NT2/D1 (cell line): ENCODE results near the gene KLRC3.
"Not testable (repeated sequence)": the region's sequence is repeated elsewhere in the genome, so short reads cannot be mapped to it uniquely, and the experiment has no call there.

Experiments
- DNase-seq: peaks from one replicate; pipeline ENCODE4 v3.0.0-alpha.2; 2011; ENCODE audit warnings: low read depth, low spot score
- H3K27me3 ChIP-seq: 2 replicates; pipeline ENCODE4 v1.6.0; 2011; ENCODE audit warnings: mild to moderate bottlenecking; ENCODE audit not compliant: insufficient read length, insufficient read depth
- H3K36me3 ChIP-seq: 2 replicates; pipeline ENCODE4 v1.6.1; 2011; ENCODE audit warnings: mild to moderate bottlenecking, low read length, mixed read lengths; ENCODE audit not compliant: insufficient read depth, insufficient read length
- H3K4me1 ChIP-seq: 2 replicates; pipeline ENCODE4 v1.5.1; 2011; ENCODE audit not compliant: insufficient read depth, insufficient read length
- H3K4me3 ChIP-seq: 2 replicates; pipeline ENCODE4 v1.5.1; 2011; ENCODE audit warnings: low read depth; ENCODE audit not compliant: insufficient read length
- H3K9ac ChIP-seq: 2 replicates; pipeline ENCODE4 v1.6.0; 2011; ENCODE audit warnings: low read depth; ENCODE audit not compliant: insufficient read length
- H3K9me3 ChIP-seq: 2 replicates; pipeline ENCODE4 v1.5.1; 2011; ENCODE audit warnings: mild to moderate bottlenecking, low read length; ENCODE audit not compliant: insufficient read depth
- SUZ12 ChIP-seq: IDR thresholded peaks from 2 replicates; pipeline ENCODE4 v1.6.1; 2011; ENCODE audit not compliant: insufficient read length, insufficient read depth; ENCODE audit errors: extremely low read depth
- YY1 ChIP-seq: IDR thresholded peaks from 2 replicates; pipeline ENCODE4 v1.6.1; 2011; ENCODE audit not compliant: insufficient read length, insufficient read depth
- ZNF274 ChIP-seq: IDR thresholded peaks from 2 replicates; pipeline ENCODE4 v1.6.1; 2011; ENCODE audit warnings: mild to moderate bottlenecking, low read depth, low read length

The KLRC3 gene

GRCh38 chr12:10374624-10375018 is 45.8 kb downstream of the KLRC3 start:
- no peak overlapping the region for H3K4me3 ChIP-seq

GRCh38 chr12:10372559-10372958 is 47.8 kb downstream of the KLRC3 start:
- Histone ChIP-seq H3K4me3 (no peak overlapping the region), H3K4me1 (peaks cover 3% of the 10 kb centered on the region), H3K36me3 (no peaks in the 10 kb centered on the region), H3K27me3 (no peaks in the 10 kb centered on the region), H3K9me3 (peaks cover 5% of the 10 kb centered on the region; the same call in 1 of the 2 replicates), H3K9ac (no peak overlapping the region)
- DNase-seq = no peak
- TF ChIP-seq YY1 = no peak

More at GRCh38 chr12:10374624-10375018, 45.8 kb downstream of the KLRC3 start:
- H3K4me1 ChIP-seq = peaks cover 3% of the 10 kb centered on the region
- H3K9me3 ChIP-seq = no peaks in the 10 kb centered on the region; the same call in 1 of the 2 replicates
- no peaks in the 10 kb centered on the region for H3K27me3 ChIP-seq
- TF ChIP-seq SUZ12 (no peak), ZNF274 (no peak), YY1 (no peak)
- H3K36me3 ChIP-seq = no peaks in the 10 kb centered on the region
- DNase-seq = no peak
- no peak overlapping the region for H3K9ac ChIP-seq

- H3K4me1 ChIP-seq, H3K4me3 ChIP-seq, H3K27me3 ChIP-seq, H3K36me3 ChIP-seq, DNase-seq, H3K9ac ChIP-seq: not testable (repeated sequence)
- peaks cover 10% of the 10 kb centered on the region; the same call in 1 of the 2 replicates for H3K9me3 ChIP-seq
Measured at GRCh38 chr12:10371893-10372535, 48.4 kb downstream of the KLRC3 start.

DNA sequence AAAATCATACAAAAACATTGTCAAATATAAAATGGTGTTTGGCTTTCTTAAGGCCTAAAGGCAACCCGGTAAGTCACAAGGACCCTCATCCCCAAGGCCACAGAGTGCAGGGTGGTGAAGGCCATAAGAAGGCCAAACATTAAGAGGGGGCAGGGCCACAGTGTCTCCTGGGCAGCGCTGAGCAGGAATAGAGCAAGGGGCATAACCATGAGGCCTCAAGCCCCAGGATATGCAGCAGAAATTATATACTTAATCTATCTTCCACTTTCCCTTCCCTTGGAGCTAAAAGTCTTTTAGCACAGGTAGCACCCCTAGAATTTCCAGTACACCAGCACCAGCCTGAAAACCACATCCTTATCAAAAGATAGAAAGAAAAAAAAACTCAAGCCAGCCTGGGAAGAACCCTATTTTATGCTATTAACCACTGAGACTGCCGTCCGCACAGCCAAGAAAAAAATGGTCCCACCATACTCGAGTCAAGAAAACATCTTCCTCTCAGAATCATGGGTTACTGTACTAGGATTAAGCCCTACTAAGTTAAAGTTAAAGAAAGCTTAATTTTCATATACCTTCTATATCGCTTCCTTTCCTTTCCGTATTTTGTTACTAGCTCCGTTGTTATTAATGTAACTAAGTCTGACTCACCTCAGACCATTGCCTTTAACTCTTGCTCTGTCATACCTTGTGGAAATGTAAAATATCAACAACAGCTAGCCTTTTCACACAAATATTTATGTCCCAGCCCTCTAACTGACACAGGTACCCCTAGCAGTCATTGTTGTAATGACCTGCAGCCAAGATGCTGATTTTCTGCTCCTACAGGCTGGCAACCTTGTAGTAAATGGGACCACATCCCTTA is 50.6 kb downstream of the KLRC3 start:
- Histone ChIP-seq H3K36me3 (no peaks in the 10 kb centered on the region), H3K27me3 (no peaks in the 10 kb centered on the region), H3K4me3 (no peak overlapping the region), H3K9me3 (peaks cover 13% of the 10 kb centered on the region; the same call in 1 of the 2 replicates), H3K4me1 (peaks cover 9% of the 10 kb centered on the region), H3K9ac (no peak overlapping the region)
- no peak for DNase-seq
- TF ChIP-seq YY1 (no peak), ZNF274 (no peak), SUZ12 (no peak)

DNA sequence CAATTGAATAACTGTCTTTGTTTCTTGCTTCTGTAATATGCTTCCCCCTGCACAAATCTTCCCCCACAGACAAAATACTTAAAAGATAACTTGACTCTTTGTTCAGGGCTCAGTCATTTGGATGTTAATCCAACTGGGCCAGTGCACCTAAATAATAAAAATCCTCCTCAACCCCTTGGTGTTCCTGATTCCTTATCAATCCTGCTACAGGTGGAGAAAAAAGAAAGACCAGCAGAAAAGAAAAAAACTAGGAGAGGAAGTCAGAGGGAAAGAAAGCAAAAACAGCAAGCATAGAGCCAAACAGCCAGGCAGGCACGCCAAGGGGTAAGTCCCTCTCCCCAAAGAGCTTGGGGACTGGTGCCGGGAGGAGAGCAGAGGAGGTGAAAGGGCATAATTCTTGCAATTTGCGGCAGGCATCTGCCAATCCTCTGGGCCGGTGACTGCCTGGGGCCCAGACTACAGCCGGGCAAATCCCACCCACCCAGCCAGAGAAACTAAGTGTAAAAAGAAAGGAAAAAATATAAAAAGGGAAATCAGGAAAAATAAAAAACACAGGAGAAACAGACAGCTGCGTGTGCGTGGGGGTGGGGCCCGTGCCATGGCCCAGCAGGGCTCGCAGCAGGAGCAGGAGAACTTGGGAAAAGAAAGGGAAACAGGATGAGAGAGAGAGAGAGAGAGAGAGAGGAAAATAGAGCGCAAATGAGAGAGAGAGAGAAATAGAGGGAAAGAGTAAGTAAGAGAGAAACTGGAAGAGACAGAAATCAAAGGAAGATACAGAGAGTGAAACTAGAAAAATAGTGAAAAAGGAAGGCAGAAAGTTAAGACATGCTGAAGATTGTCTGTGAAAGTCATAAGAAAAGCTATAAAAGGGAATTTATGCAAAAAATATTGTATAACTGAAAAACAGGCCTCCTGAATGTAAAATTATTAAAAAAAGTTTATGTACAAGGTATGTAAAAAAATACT is 51.9 kb downstream of the KLRC3 start:
- TF ChIP-seq YY1 (no peak), ZNF274 (no peak), SUZ12 (no peak)
- Histone ChIP-seq H3K27me3 (no peaks in the 10 kb centered on the region), H3K36me3 (no peaks in the 10 kb centered on the region), H3K4me1 (peaks cover 19% of the 10 kb centered on the region), H3K9me3 (peaks cover 13% of the 10 kb centered on the region; the same call in 1 of the 2 replicates), H3K9ac (no peak overlapping the region), H3K4me3 (no peak overlapping the region)
- no peak for DNase-seq

DNA sequence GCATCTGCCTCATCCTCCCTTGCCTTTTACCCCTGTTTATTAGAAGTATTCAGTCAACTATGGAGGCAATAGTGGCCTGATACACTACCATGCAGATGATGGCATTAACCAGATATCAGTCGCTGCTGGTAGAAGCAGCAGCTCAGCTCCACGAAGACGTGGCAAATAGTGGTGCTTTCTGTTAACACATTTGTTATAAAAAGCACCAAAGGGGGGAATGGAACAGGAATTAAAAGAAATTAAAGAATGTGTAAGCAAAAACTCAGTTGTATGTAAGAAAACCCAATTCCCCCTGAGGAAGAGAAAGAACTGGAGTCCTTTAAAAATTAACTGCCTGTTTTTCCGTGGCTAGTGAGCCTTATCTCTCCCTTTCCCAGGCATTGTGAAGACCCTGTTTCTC is 52.7 kb downstream of the KLRC3 start:
- H3K4me3 ChIP-seq, H3K9ac ChIP-seq, DNase-seq, H3K27me3 ChIP-seq, H3K36me3 ChIP-seq: not testable (repeated sequence)
- Histone ChIP-seq H3K9me3 (peaks cover 13% of the 10 kb centered on the region; the same call in 1 of the 2 replicates), H3K4me1 (peaks cover 18% of the 10 kb centered on the region)

GRCh38 chr12:10366875-10367274 is 53.5 kb downstream of the KLRC3 start:
- DNase-seq = no peak

More at GRCh38 chr12:10366875-10367274, 53.5 kb downstream of the KLRC3 start:
- H3K27me3 ChIP-seq = no peaks in the 10 kb centered on the region
- no peaks in the 10 kb centered on the region for H3K36me3 ChIP-seq
- no peak overlapping the region for H3K9ac ChIP-seq
- H3K4me1 ChIP-seq = peaks cover 15% of the 10 kb centered on the region
- TF ChIP-seq YY1 (no peak), SUZ12 (no peak), ZNF274 (no peak)
- H3K9me3 ChIP-seq = peaks cover 13% of the 10 kb centered on the region; the same call in 1 of the 2 replicates
- H3K4me3 ChIP-seq = no peak overlapping the region
